H9 (cell line): ENCODE data around the gene CLDN18. TPM values are rescaled to one million over a fixed set of nuclear protein-coding genes. Genes with fewer than 3 reads are reported as not detected.

Source experiments
- DNase-seq: peaks from one replicate; pipeline ENCODE4 v3.0.0-alpha.2; 2017
- H2AFZ ChIP-seq: one replicate; pipeline ENCODE4 v1.6.1; 2013; ENCODE audit warnings: mild to moderate bottlenecking, low read length, control low read depth, moderate library complexity
- H2AK5ac ChIP-seq: 2 replicates; pipeline ENCODE4 v1.6.1; 2013; ENCODE audit warnings: low read length, control low read depth, mixed read lengths; ENCODE audit not compliant: insufficient read length
- H2BK120ac ChIP-seq: one replicate; pipeline ENCODE4 v1.6.1; 2013; ENCODE audit warnings: low read depth, mild to moderate bottlenecking, low read length, control low read depth, inconsistent platforms; ENCODE audit not compliant: poor library complexity, severe bottlenecking
- H2BK12ac ChIP-seq: 2 replicates; pipeline ENCODE4 v1.6.1; 2013; ENCODE audit warnings: low read length, control low read depth, mixed read lengths, low read depth; ENCODE audit not compliant: insufficient read length
- H2BK15ac ChIP-seq: 2 replicates; pipeline ENCODE4 v1.6.1; 2013; ENCODE audit warnings: low read depth, low read length, control low read depth
- H2BK20ac ChIP-seq: one replicate; pipeline ENCODE4 v1.6.1; 2013; ENCODE audit warnings: low read depth, mild to moderate bottlenecking, low read length, control low read depth, inconsistent platforms; ENCODE audit not compliant: poor library complexity, severe bottlenecking
- H2BK5ac ChIP-seq: 2 replicates; pipeline ENCODE4 v1.6.1; 2013; ENCODE audit warnings: low read length, control low read depth, mixed read lengths; ENCODE audit not compliant: insufficient read length
- H3K14ac ChIP-seq: 2 replicates; pipeline ENCODE4 v1.6.1; 2013; ENCODE audit warnings: low read length, control low read depth; ENCODE audit not compliant: insufficient read depth
- H3K18ac ChIP-seq: 2 replicates; pipeline ENCODE4 v1.6.1; 2013; ENCODE audit warnings: low read depth, mild to moderate bottlenecking, mixed read lengths, low read length, control low read depth; ENCODE audit not compliant: insufficient read length
- H3K23ac ChIP-seq: 2 replicates; pipeline ENCODE4 v1.6.1; 2013; ENCODE audit warnings: low read length, control low read depth, mixed read lengths, low read depth; ENCODE audit not compliant: insufficient read length
- H3K23me2 ChIP-seq: 2 replicates; pipeline ENCODE4 v1.6.1; 2013; ENCODE audit warnings: low read depth, mild to moderate bottlenecking, mixed read lengths, low read length, control low read depth; ENCODE audit not compliant: insufficient read length, poor library complexity, severe bottlenecking
- H3K27ac ChIP-seq: 2 replicates; pipeline ENCODE4 v1.5.1; 2013; ENCODE audit warnings: low read length, control low read depth, mixed read lengths, low read depth; ENCODE audit not compliant: insufficient read length
- H3K27me3 ChIP-seq: 2 replicates; pipeline ENCODE4 v1.6.1; 2013; ENCODE audit warnings: low read length, control low read depth, inconsistent platforms; ENCODE audit not compliant: insufficient read depth
- H3K4ac ChIP-seq: 2 replicates; pipeline ENCODE4 v1.6.1; 2013; ENCODE audit warnings: low read depth, mild to moderate bottlenecking, control low read depth, inconsistent platforms, low read length, moderate library complexity
- H3K4me1 ChIP-seq: 2 replicates; pipeline ENCODE4 v1.6.1; 2013; ENCODE audit warnings: low read length, control low read depth, inconsistent platforms; ENCODE audit not compliant: insufficient read depth
- H3K4me2 ChIP-seq: 2 replicates; pipeline ENCODE4 v1.6.1; 2013; ENCODE audit warnings: low read length, control low read depth, mixed read lengths; ENCODE audit not compliant: insufficient read length, insufficient read depth
- H3K56ac ChIP-seq: 2 replicates; pipeline ENCODE4 v1.6.1; 2013; ENCODE audit warnings: low read depth, mild to moderate bottlenecking, mixed read lengths, low read length, control low read depth; ENCODE audit not compliant: insufficient read length
- H3K79me1 ChIP-seq: 2 replicates; pipeline ENCODE4 v1.6.1; 2013; ENCODE audit warnings: low read depth, mild to moderate bottlenecking, moderate library complexity, low read length, control low read depth, inconsistent platforms; ENCODE audit not compliant: insufficient read depth, poor library complexity, severe bottlenecking
- H3K79me2 ChIP-seq: 2 replicates; pipeline ENCODE4 v1.6.1; 2013; ENCODE audit warnings: low read length, control low read depth, inconsistent platforms; ENCODE audit not compliant: insufficient read depth
- H3K9ac ChIP-seq: 2 replicates; pipeline ENCODE4 v1.6.1; 2013; ENCODE audit warnings: low read length, control low read depth, mixed read lengths; ENCODE audit not compliant: insufficient read length; ENCODE audit errors: extremely low read depth
- H3K9me3 ChIP-seq: one replicate; pipeline ENCODE4 v1.6.1; 2013; ENCODE audit warnings: low read depth, low read length, inconsistent platforms; ENCODE audit not compliant: control insufficient read depth
- H3T11ph ChIP-seq: one replicate; pipeline ENCODE4 v1.6.1; 2013; ENCODE audit warnings: mild to moderate bottlenecking, low read length, control low read depth, inconsistent platforms
- H4K20me1 ChIP-seq: one replicate; pipeline ENCODE4 v1.6.1; 2013; ENCODE audit not compliant: control insufficient read depth, insufficient read length, insufficient read depth
- H4K5ac ChIP-seq: 2 replicates; pipeline ENCODE4 v1.6.1; 2013; ENCODE audit warnings: low read depth, mild to moderate bottlenecking, mixed read lengths, low read length, control low read depth; ENCODE audit not compliant: insufficient read length
- H4K8ac ChIP-seq: replicated peaks from 2 replicates; pipeline ENCODE4 v1.6.1; 2013; ENCODE audit warnings: low read length, control low read depth, mixed read lengths, low read depth; ENCODE audit not compliant: insufficient read length
- H4K91ac ChIP-seq: 2 replicates; pipeline ENCODE4 v1.6.1; 2013; ENCODE audit warnings: low read depth, mild to moderate bottlenecking, moderate library complexity, mixed read lengths, low read length, control low read depth; ENCODE audit not compliant: insufficient read length
- H3K27ac Mint-ChIP-seq, 3 experiments: 2 replicates in 2 of 3; 3 replicates in 1 of 3; pipeline ENCODE4 v1.8.0; 2020 to 2021; ENCODE audit warnings: mixed read lengths in 3 of 3, mild to moderate bottlenecking in 1 of 3, moderate library complexity in 1 of 3
- H3K27me3 Mint-ChIP-seq: 2 replicates; pipeline ENCODE4 v1.8.0; 2021; ENCODE audit warnings: low read depth, mild to moderate bottlenecking, moderate library complexity, mixed read lengths
- H3K36me3 Mint-ChIP-seq, 3 experiments: 2 replicates in 2 of 3; 3 replicates in 1 of 3; pipeline ENCODE4 v1.8.0; 2020 to 2021; ENCODE audit warnings: low read depth in 3 of 3, mixed read lengths in 3 of 3; ENCODE audit not compliant: insufficient read depth in 1 of 3
- H3K4me1 Mint-ChIP-seq, 2 experiments: 2 replicates each; pipeline ENCODE4 v1.8.0; 2020; ENCODE audit warnings: mixed read lengths in 2 of 2
- H3K4me3 Mint-ChIP-seq, 2 experiments: 2 replicates in 1 of 2; 3 replicates in 1 of 2; pipeline ENCODE4 v1.8.0; 2020 to 2021; ENCODE audit warnings: mild to moderate bottlenecking in 2 of 2, mixed read lengths in 2 of 2, moderate library complexity in 1 of 2
- H3K9me3 Mint-ChIP-seq, 2 experiments: 2 replicates in 1 of 2; 3 replicates in 1 of 2; pipeline ENCODE4 v1.8.0; 2020; ENCODE audit warnings: mild to moderate bottlenecking in 2 of 2, mixed read lengths in 2 of 2, moderate library complexity in 1 of 2
- WGBS: extraction: QIAGEN DNeasy Blood & Tissue Kit; methylation state at CpG from one replicate; pipeline ENCODE4 v1.1.7; 2013; ENCODE audit warnings: missing lambda C conversion rate, low lambda C conversion rate, mixed read lengths; ENCODE audit not compliant: insufficient read length; ENCODE audit errors: extremely low coverage; 5-methylcytosine and 5-hydroxymethylcytosine counted together
- total RNA-seq: library from RNA; stranded (reverse); gene quantifications from 2 replicates; pipeline ENCODE4 v1.2.1, GENCODE V29; 2021
- TF ChIP-seq, protein P1 (sequence below): fragments of 200-600 bp; sonication (generic); conservative IDR thresholded peaks from 3 replicates; pipeline ENCODE4 v1.8.0; 2021; ENCODE audit warnings: antibody characterized with exemption, mild to moderate bottlenecking

CLDN18 gene
- total RNA-seq, 1 experiment from 2014 or later = not detected

- H3K4me1 ChIP-seq = no peaks in the 10 kb centered on the region
- H3K23me2 ChIP-seq = no peaks in the 10 kb centered on the region
- H4K5ac ChIP-seq = no peak overlapping the region
- no peak overlapping the region for H3K23ac ChIP-seq
- H2BK12ac ChIP-seq = no peak overlapping the region
- no peaks in the 10 kb centered on the region for H3K79me1 ChIP-seq
- no peak overlapping the region for H3K4me2 ChIP-seq
- no peak overlapping the region for H2BK5ac ChIP-seq
- H3K4me1 Mint-ChIP-seq = no peaks in the 10 kb centered on the region
- no peak for DNase-seq
- H3K27me3 Mint-ChIP-seq = peaks cover 3% of the 10 kb centered on the region
- H3K9me3 Mint-ChIP-seq = peaks cover 14 to 15% of the 10 kb centered on the region in 2 experiments
- H3K9ac ChIP-seq = no peak overlapping the region
- H3K27me3 ChIP-seq = no peaks in the 10 kb centered on the region
- H3K27ac Mint-ChIP-seq = no peak overlapping the region
- H3K36me3 Mint-ChIP-seq = peaks cover 0 to 10% (median 0%) of the 10 kb centered on the region in 3 experiments; a peak in 2 of 7 replicates
- H2AK5ac ChIP-seq = no peak overlapping the region
- H3K56ac ChIP-seq = no peak overlapping the region
- H2BK120ac ChIP-seq = no peak overlapping the region
- H3K79me2 ChIP-seq = no peaks in the 10 kb centered on the region
- H3K18ac ChIP-seq = no peak overlapping the region
- no peaks in the 10 kb centered on the region for H3K9me3 ChIP-seq
- no peak overlapping the region for H4K91ac ChIP-seq
- H2AFZ ChIP-seq = no peak overlapping the region
- no peak overlapping the region for H2BK20ac ChIP-seq
- H3K4ac ChIP-seq = no peak overlapping the region
- no peaks in the 10 kb centered on the region for H4K20me1 ChIP-seq
- TF ChIP-seq, protein P1, sequence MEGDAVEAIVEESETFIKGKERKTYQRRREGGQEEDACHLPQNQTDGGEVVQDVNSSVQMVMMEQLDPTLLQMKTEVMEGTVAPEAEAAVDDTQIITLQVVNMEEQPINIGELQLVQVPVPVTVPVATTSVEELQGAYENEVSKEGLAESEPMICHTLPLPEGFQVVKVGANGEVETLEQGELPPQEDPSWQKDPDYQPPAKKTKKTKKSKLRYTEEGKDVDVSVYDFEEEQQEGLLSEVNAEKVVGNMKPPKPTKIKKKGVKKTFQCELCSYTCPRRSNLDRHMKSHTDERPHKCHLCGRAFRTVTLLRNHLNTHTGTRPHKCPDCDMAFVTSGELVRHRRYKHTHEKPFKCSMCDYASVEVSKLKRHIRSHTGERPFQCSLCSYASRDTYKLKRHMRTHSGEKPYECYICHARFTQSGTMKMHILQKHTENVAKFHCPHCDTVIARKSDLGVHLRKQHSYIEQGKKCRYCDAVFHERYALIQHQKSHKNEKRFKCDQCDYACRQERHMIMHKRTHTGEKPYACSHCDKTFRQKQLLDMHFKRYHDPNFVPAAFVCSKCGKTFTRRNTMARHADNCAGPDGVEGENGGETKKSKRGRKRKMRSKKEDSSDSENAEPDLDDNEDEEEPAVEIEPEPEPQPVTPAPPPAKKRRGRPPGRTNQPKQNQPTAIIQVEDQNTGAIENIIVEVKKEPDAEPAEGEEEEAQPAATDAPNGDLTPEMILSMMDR = no peak
- no peak overlapping the region for H4K8ac ChIP-seq
- no peak overlapping the region for H2BK15ac ChIP-seq
- no peak overlapping the region for H3T11ph ChIP-seq
- no CpG with 5 or more reads among the region's 18 CpGs for WGBS
- no peak overlapping the region for H3K27ac ChIP-seq
- H3K4me3 Mint-ChIP-seq = no peak overlapping the region
- no peak overlapping the region for H3K14ac ChIP-seq
These were observed 11.6 kb upstream of the CLDN18 start for GRCh38 chr3:137998121-137999042.
